DMS53 treated with DMSO at 0.1 percent for 48 hours (cell line): Measurements from ENCODE around the gene GALM.

ENCODE experiments used
- DNase-seq: peaks from one replicate; lab custom pipeline; 2025; ENCODE audit not compliant: unreplicated experiment; lab: John Stamatoyannopoulos, UW

GALM gene

GRCh38 chr2:38649176-38649728, 16.7 kb upstream of the GALM start:
- no peak for DNase-seq

GRCh38 chr2:38650012-38650411, 15.9 kb upstream of the GALM start:
- no peak for DNase-seq

GRCh38 chr2:38650717-38651116, 15.2 kb upstream of the GALM start:
- no peak for DNase-seq

- no peak for DNase-seq
Observed at GRCh38 chr2:38652431-38653273, 13.3 kb upstream of the GALM start.

- DNase-seq = no peak
Observed at GRCh38 chr2:38653380-38653714, 12.6 kb upstream of the GALM start.

GRCh38 chr2:38653715-38654527, 12.0 kb upstream of the GALM start:
- no peak for DNase-seq

GRCh38 chr2:38654528-38655381, 11.2 kb upstream of the GALM start:
- no peak for DNase-seq

GRCh38 chr2:38655441-38655840, 10.5 kb upstream of the GALM start:
- DNase-seq = no peak

GRCh38 chr2:38656866-38657480, 8.9 kb upstream of the GALM start:
- DNase-seq = no peak

GRCh38 chr2:38658613-38659012, 7.3 kb upstream of the GALM start:
- DNase-seq = no peak

GRCh38 chr2:38659115-38659514, 6.8 kb upstream of the GALM start:
- no peak for DNase-seq

- no peak for DNase-seq
Observed at GRCh38 chr2:38660282-38660681, 5.6 kb upstream of the GALM start.

GRCh38 chr2:38661306-38661705, 4.6 kb upstream of the GALM start:
- DNase-seq = no peak

- no peak for DNase-seq
Observed at GRCh38 chr2:38666556-38666910, 619 bp downstream of the GALM start.

- no peak for DNase-seq
Observed at GRCh38 chr2:38668092-38668491, 2.2 kb downstream of the GALM start.

- DNase-seq = no peak
Observed at GRCh38 chr2:38668779-38669479, 3.0 kb downstream of the GALM start.

- no peak for DNase-seq
Observed at GRCh38 chr2:38671303-38671702, 5.4 kb downstream of the GALM start.

- no peak for DNase-seq
Observed at GRCh38 chr2:38671946-38672345, 6.0 kb downstream of the GALM start.

- DNase-seq = no peak
Observed at GRCh38 chr2:38672445-38673391, 6.8 kb downstream of the GALM start.
